Mucosa of rectum (tissue), 2 donors: ENCODE measurements around the gene ABCC1.
"Not testable (repeated sequence)": the region's sequence is repeated elsewhere in the genome, so short reads cannot be mapped to it uniquely, and the experiment has no call there.

Experiments used
- H3K27ac ChIP-seq, 2 donors: one replicate each; pipeline ENCODE4 v1.7.0; 2013; ENCODE audit warnings: inconsistent platforms in 2 of 2, low read depth in 2 of 2, low read length in 2 of 2
- H3K27me3 ChIP-seq, 2 donors: one replicate each; pipeline ENCODE4 v1.7.0; 2013; ENCODE audit warnings: low read length in 2 of 2; ENCODE audit not compliant: control insufficient read depth in 2 of 2, insufficient read depth in 2 of 2
- H3K36me3 ChIP-seq, 2 donors: one replicate each; pipeline ENCODE4 v1.7.0; 2013; ENCODE audit warnings: low read length in 2 of 2; ENCODE audit not compliant: control insufficient read depth in 2 of 2, insufficient read depth in 2 of 2
- H3K4me1 ChIP-seq, 2 donors: one replicate each; pipeline ENCODE4 v1.7.0; 2013; ENCODE audit warnings: low read length in 2 of 2, mild to moderate bottlenecking in 1 of 2; ENCODE audit not compliant: control insufficient read depth in 2 of 2, insufficient read depth in 2 of 2
- H3K4me3 ChIP-seq, 2 donors: one replicate each; pipeline ENCODE4 v1.7.0; 2013; ENCODE audit warnings: low read length in 2 of 2
- H3K9ac ChIP-seq, 2 donors: one replicate each; pipeline ENCODE4 v1.7.0; 2013; ENCODE audit warnings: low read length in 2 of 2, low read depth in 1 of 2, mild to moderate bottlenecking in 1 of 2
- H3K9me3 ChIP-seq, 2 donors: one replicate each; pipeline ENCODE4 v1.7.0; 2013; ENCODE audit warnings: low read length in 2 of 2; ENCODE audit not compliant: control insufficient read depth in 2 of 2
- donor health status: healthy.
- donor health status: Normal muscosa, but diverticular disease.

The ABCC1 gene

DNA sequence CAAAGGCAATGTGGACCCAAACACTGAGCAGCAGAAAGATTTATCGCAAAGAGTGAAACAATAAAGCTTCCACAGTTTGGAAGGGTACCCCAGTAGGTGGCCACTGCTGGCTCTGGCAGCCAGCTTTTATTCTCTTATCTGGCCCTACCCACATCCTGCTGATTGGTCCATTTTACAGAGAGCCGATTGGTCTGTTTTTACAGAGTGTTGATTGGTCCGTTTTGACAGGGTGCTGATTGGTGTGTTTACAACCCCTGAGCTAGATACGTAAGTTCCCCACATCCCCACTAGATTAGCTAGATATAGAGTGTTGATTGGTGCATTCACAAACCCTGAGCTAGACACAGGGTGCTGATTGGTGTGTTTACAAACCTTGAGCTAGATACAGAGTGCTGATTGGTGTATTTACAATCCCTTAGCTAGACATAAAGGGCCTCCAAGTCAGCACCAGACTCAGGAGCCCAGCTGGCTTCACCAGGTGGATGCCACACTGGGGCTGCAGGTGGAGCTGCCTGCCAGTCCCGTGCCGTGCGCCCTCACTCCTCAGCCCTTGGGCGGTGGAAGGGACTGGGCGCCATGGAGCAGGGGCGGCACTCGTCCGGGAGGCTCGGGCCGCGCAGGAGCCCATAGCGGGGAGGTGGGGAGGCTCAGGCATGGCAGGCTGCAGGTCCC, 154.9 kb downstream of the ABCC1 start:
- H3K36me3 ChIP-seq: peaks cover 11 to 27% of the 10 kb centered on the region in 2 donors
- H3K4me1 ChIP-seq, H3K9me3 ChIP-seq, H3K27ac ChIP-seq, H3K9ac ChIP-seq, H3K27me3 ChIP-seq, H3K4me3 ChIP-seq: not testable (repeated sequence)

- H3K36me3 ChIP-seq: peaks cover 12 to 30% of the 10 kb centered on the region in 2 donors
- not testable (repeated sequence) for H3K27ac ChIP-seq, H3K9me3 ChIP-seq, H3K27me3 ChIP-seq, H3K4me1 ChIP-seq, H3K9ac ChIP-seq, H3K4me3 ChIP-seq
Measured at GRCh38 chr16:16104804-16105141, 155.4 kb downstream of the ABCC1 start.

GRCh38 chr16:16105646-16106045, 156.2 kb downstream of the ABCC1 start:
- Histone ChIP-seq H3K9me3 (no peaks in the 10 kb centered on the region), H3K27ac (no peak overlapping the region), H3K27me3 (no peaks in the 10 kb centered on the region), H3K9ac (no peak overlapping the region), H3K36me3 (peaks cover 12 to 37% of the 10 kb centered on the region in 2 donors), H3K4me1 (no peaks in the 10 kb centered on the region), H3K4me3 (no peak overlapping the region)

DNA sequence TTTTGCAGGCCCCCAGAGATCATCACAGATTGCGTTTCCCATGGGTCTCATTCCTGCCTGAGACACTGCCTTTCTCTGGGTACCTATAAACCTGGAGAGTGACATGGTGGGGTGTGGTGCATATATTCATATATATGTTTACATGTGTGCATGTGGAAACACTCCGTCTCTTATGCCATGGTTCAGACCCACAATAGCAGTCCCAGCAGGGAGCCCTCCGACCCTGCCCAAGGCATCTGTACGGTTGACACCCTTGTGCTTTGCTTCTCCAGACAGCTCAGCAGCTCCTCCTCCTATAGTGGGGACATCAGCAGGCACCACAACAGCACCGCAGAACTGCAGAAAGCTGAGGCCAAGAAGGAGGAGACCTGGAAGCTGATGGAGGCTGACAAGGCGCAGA, 157.1 kb downstream of the ABCC1 start:
- Histone ChIP-seq H3K27me3 (no peaks in the 10 kb centered on the region), H3K27ac (no peak overlapping the region), H3K4me3 (no peak overlapping the region), H3K36me3 (peaks cover 17 to 42% of the 10 kb centered on the region in 2 donors), H3K9me3 (no peaks in the 10 kb centered on the region), H3K9ac (no peak overlapping the region), H3K4me1 (no peaks in the 10 kb centered on the region)

DNA sequence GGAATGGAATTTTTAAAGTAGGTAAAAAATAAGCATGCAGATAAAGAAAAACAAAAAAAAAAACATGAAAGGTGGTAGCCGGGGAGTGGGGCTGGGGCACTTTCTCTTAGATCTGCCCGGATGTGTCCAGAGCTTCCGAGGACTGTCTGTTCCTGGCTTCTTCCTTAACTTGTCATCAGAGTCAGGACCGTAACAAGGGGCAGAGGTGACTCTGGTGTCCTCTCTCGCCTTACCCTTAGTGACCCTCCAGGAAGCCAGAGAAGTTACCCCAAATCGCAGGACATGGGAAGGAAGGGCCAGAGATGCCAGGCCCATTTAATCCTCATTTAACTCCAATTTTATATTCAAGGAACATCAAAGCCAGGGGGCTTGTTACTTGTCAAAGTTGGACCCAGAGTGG, 158.4 kb downstream of the ABCC1 start:
- H3K4me1 ChIP-seq: no peaks in the 10 kb centered on the region
- peaks cover 24 to 43% of the 10 kb centered on the region in 2 donors for H3K36me3 ChIP-seq
- H3K27ac ChIP-seq: no peak overlapping the region
- no peak overlapping the region for H3K4me3 ChIP-seq
- H3K27me3 ChIP-seq: no peaks in the 10 kb centered on the region
- no peak overlapping the region for H3K9ac ChIP-seq
- no peaks in the 10 kb centered on the region for H3K9me3 ChIP-seq

- H3K4me3 ChIP-seq: no peak overlapping the region
- H3K4me1 ChIP-seq: no peaks in the 10 kb centered on the region
- H3K9me3 ChIP-seq: no peaks in the 10 kb centered on the region
- no peak overlapping the region for H3K27ac ChIP-seq
- no peaks in the 10 kb centered on the region for H3K27me3 ChIP-seq
- no peak overlapping the region for H3K9ac ChIP-seq
- peaks cover 18 to 48% of the 10 kb centered on the region in 2 donors for H3K36me3 ChIP-seq
Measured at GRCh38 chr16:16108759-16109158, 159.3 kb downstream of the ABCC1 start.

- Histone ChIP-seq H3K27ac (no peak overlapping the region), H3K9ac (no peak overlapping the region), H3K4me3 (no peak overlapping the region), H3K9me3 (no peaks in the 10 kb centered on the region), H3K27me3 (no peaks in the 10 kb centered on the region), H3K36me3 (peaks cover 17 to 48% of the 10 kb centered on the region in 2 donors), H3K4me1 (no peaks in the 10 kb centered on the region)
Measured at GRCh38 chr16:16109453-16110110, 160.2 kb downstream of the ABCC1 start.

GRCh38 chr16:16110111-16110490, 160.7 kb downstream of the ABCC1 start:
- Histone ChIP-seq H3K27ac (no peak overlapping the region), H3K4me3 (no peak overlapping the region), H3K27me3 (no peaks in the 10 kb centered on the region), H3K9me3 (no peaks in the 10 kb centered on the region), H3K36me3 (peaks cover 17 to 52% of the 10 kb centered on the region in 2 donors), H3K4me1 (no peaks in the 10 kb centered on the region), H3K9ac (no peak overlapping the region)

GRCh38 chr16:16111639-16112038, 162.2 kb downstream of the ABCC1 start:
- Histone ChIP-seq H3K27me3 (no peaks in the 10 kb centered on the region), H3K9ac (no peak overlapping the region), H3K36me3 (peaks cover 17 to 49% of the 10 kb centered on the region in 2 donors), H3K4me3 (no peak overlapping the region), H3K4me1 (no peaks in the 10 kb centered on the region), H3K27ac (no peak overlapping the region), H3K9me3 (no peaks in the 10 kb centered on the region)

DNA sequence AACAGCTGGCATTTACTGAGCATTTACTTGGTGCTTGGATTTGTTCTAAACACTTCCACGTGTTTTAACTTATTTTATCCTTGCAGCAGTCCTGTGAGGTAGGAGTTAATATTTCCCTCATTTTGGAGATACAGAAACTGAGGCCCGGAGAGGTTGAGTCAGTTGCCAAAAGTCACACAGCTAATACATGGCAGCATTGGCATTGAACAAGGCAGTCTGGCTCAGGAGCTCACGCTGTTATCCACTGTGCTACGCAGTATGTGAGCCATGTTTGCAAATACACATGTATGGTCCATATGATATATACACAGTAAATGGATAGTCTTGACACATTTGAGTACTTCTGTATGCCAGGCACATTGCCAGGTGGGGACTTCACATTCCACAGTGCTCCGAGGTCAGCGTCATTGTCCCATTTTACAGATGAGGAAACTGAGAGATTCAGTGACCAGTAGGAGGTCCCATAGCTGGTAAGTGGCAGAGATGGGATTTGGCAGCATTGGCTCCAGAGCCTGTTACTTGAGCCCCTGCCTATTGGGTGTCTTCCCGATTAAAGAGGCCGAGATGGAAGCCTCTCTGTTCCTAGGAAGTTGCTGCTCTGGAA, 163.1 kb downstream of the ABCC1 start:
- H3K9ac ChIP-seq: no peak overlapping the region
- H3K4me1 ChIP-seq: no peaks in the 10 kb centered on the region
- H3K4me3 ChIP-seq: no peak overlapping the region
- H3K27me3 ChIP-seq: no peaks in the 10 kb centered on the region
- H3K27ac ChIP-seq: no peak overlapping the region
- peaks cover 20 to 54% of the 10 kb centered on the region in 2 donors for H3K36me3 ChIP-seq
- no peaks in the 10 kb centered on the region for H3K9me3 ChIP-seq
